ENCODE data around the gene RARG.

- TF ChIP-seq, protein P1, sequence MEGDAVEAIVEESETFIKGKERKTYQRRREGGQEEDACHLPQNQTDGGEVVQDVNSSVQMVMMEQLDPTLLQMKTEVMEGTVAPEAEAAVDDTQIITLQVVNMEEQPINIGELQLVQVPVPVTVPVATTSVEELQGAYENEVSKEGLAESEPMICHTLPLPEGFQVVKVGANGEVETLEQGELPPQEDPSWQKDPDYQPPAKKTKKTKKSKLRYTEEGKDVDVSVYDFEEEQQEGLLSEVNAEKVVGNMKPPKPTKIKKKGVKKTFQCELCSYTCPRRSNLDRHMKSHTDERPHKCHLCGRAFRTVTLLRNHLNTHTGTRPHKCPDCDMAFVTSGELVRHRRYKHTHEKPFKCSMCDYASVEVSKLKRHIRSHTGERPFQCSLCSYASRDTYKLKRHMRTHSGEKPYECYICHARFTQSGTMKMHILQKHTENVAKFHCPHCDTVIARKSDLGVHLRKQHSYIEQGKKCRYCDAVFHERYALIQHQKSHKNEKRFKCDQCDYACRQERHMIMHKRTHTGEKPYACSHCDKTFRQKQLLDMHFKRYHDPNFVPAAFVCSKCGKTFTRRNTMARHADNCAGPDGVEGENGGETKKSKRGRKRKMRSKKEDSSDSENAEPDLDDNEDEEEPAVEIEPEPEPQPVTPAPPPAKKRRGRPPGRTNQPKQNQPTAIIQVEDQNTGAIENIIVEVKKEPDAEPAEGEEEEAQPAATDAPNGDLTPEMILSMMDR (IDR thresholded peaks at IDR 0.05; ENCODE audit: insufficient read depth, low read depth, low read length) = no peak
- no peak for TF ChIP-seq EZH2 (IDR thresholded peaks at IDR 0.05; ENCODE audit: insufficient read depth, low read length)
These were observed 47.2 kb downstream of the RARG start for GRCh38 chr12:53184828-53185227.

Measured in astrocyte (in vitro differentiated cells and primary cell).